Suprapubic skin (tissue), 4 donors: ENCODE measurements around the gene NOC4L. TPM values are rescaled to one million over a fixed set of nuclear protein-coding genes. Genes with fewer than 3 reads are reported as not detected.

Experiments used
- DNase-seq, 2 donors: peaks; one replicate each; pipeline ENCODE4 v3.0.0-alpha.2; 2019; ENCODE audit warnings: low spot score in 2 of 2
- H3K27ac ChIP-seq: fragments of 200-600 bp; sonication (generic); one replicate; pipeline ENCODE4 v1.5.1; 2019
- H3K27me3 ChIP-seq: fragments of 200-600 bp; sonication (generic); one replicate; pipeline ENCODE4 v1.5.1; 2019
- H3K36me3 ChIP-seq: fragments of 200-600 bp; sonication (generic); one replicate; pipeline ENCODE4 v1.5.1; 2019
- H3K4me1 ChIP-seq: fragments of 200-600 bp; sonication (generic); one replicate; pipeline ENCODE4 v1.5.1; 2019
- H3K4me3 ChIP-seq: fragments of 200-600 bp; sonication (generic); one replicate; pipeline ENCODE4 v1.5.1; 2019; ENCODE audit warnings: mild to moderate bottlenecking
- H3K9me3 ChIP-seq: fragments of 200-600 bp; sonication (generic); one replicate; pipeline ENCODE4 v1.5.1; 2019
- CTCF ChIP-seq, 2 donors: fragments of 200-600 bp in 1 of 2; fragments of 450-650 bp in 1 of 2; sonication (generic) in 1 of 2; IDR thresholded peaks; one replicate each; pipeline ENCODE4 v1.5.1; 2016 to 2019; ENCODE audit warnings: antibody characterized with exemption in 2 of 2, mild to moderate bottlenecking in 1 of 2, moderate library complexity in 1 of 2
- EP300 ChIP-seq: sonication (generic); formaldehyde crosslinking; IDR thresholded peaks from one replicate; pipeline ENCODE4 v1.6.1; 2017; ENCODE audit warnings: antibody characterized with exemption
- POLR2A ChIP-seq, 2 donors: fragments of 450-650 bp; IDR thresholded peaks; one replicate each; pipeline ENCODE4 v1.6.1; 2017; ENCODE audit warnings: antibody characterized with exemption in 2 of 2, mild to moderate bottlenecking in 2 of 2, moderate library complexity in 2 of 2
- POLR2AphosphoS5 ChIP-seq, 3 donors: sonication (generic); formaldehyde crosslinking; IDR thresholded peaks; one replicate each; pipeline ENCODE4 v1.6.1; 2017; ENCODE audit warnings: antibody characterized with exemption in 3 of 3
- WGBS: methylation state at CpG from one replicate; pipeline ENCODE4 v1.1.5; 2018; 5-methylcytosine and 5-hydroxymethylcytosine counted together
- total RNA-seq, 4 donors: library from RNA; depleted of rRNA; stranded (reverse); fragments of >200 nt; gene quantifications; one replicate each; pipeline ENCODE4 v1.1.0, GENCODE V29; 2016

Gene NOC4L
- total RNA-seq, 4 donors from 2014 or later: 13.9 to 20.4 (median 16.0) TPM

GRCh38 chr12:132159555-132160003 is 15.3 kb downstream of the NOC4L start:
- no peaks in the 10 kb centered on the region for H3K36me3 ChIP-seq
- DNase-seq: no peak
- TF ChIP-seq EP300: no peak
- 78% methylated on average over 2 of the region's 14 CpGs for WGBS
- no peak overlapping the region for H3K4me3 ChIP-seq
- no peaks in the 10 kb centered on the region for H3K9me3 ChIP-seq
- H3K27ac ChIP-seq: no peak overlapping the region
- H3K4me1 ChIP-seq: peaks cover 19% of the 10 kb centered on the region
- H3K27me3 ChIP-seq: peaks cover 18% of the 10 kb centered on the region

- WGBS: 85% methylated on average over 5 of the region's 16 CpGs
- peaks cover 18% of the 10 kb centered on the region for H3K27me3 ChIP-seq
- H3K4me1 ChIP-seq: peaks cover 19% of the 10 kb centered on the region
- no peak overlapping the region for H3K4me3 ChIP-seq
- no peaks in the 10 kb centered on the region for H3K36me3 ChIP-seq
- H3K27ac ChIP-seq: no peak overlapping the region
- H3K9me3 ChIP-seq: no peaks in the 10 kb centered on the region
- TF ChIP-seq CTCF (IDR thresholded peaks at IDR 0.05) (no peak), POLR2AphosphoS5 (IDR thresholded peaks at IDR 0.05) (no peak), POLR2A (IDR thresholded peaks at IDR 0.05) (no peak), EP300 (no peak)
- no peak for DNase-seq
Measured at GRCh38 chr12:132160016-132160415, 15.8 kb downstream of the NOC4L start.

- TF ChIP-seq POLR2A (IDR thresholded peaks at IDR 0.05) (no peak), EP300 (no peak), POLR2AphosphoS5 (IDR thresholded peaks at IDR 0.05) (no peak), CTCF (IDR thresholded peaks at IDR 0.05) (no peak)
- no peak for DNase-seq
- Histone ChIP-seq H3K9me3 (no peaks in the 10 kb centered on the region), H3K4me1 (peaks cover 19% of the 10 kb centered on the region), H3K36me3 (no peaks in the 10 kb centered on the region), H3K27me3 (peaks cover 18% of the 10 kb centered on the region), H3K27ac (no peak overlapping the region), H3K4me3 (no peak overlapping the region)
- WGBS: 86% methylated on average over 7 of the region's 15 CpGs
Measured at GRCh38 chr12:132160601-132161035, 16.4 kb downstream of the NOC4L start.

GRCh38 chr12:132161036-132161781 is 17.0 kb downstream of the NOC4L start:
- no peak for DNase-seq
- TF ChIP-seq POLR2AphosphoS5 (IDR thresholded peaks at IDR 0.05): no peak
- no peak for TF ChIP-seq CTCF (IDR thresholded peaks at IDR 0.05)
- Histone ChIP-seq H3K4me1 (peaks cover 19% of the 10 kb centered on the region), H3K27me3 (peaks cover 18% of the 10 kb centered on the region), H3K27ac (no peak overlapping the region), H3K36me3 (no peaks in the 10 kb centered on the region), H3K9me3 (no peaks in the 10 kb centered on the region), H3K4me3 (no peak overlapping the region)
- WGBS: 42% methylated on average over 14 of the region's 14 CpGs

GRCh38 chr12:132161796-132162507 is 17.7 kb downstream of the NOC4L start:
- TF ChIP-seq EP300: no peak
- no peak for TF ChIP-seq CTCF (IDR thresholded peaks at IDR 0.05)
- TF ChIP-seq POLR2AphosphoS5 (IDR thresholded peaks at IDR 0.05): no peak
- no peak for TF ChIP-seq POLR2A (IDR thresholded peaks at IDR 0.05)
- Histone ChIP-seq H3K36me3 (no peaks in the 10 kb centered on the region), H3K27ac (no peak overlapping the region), H3K4me1 (peaks cover 19% of the 10 kb centered on the region), H3K9me3 (no peaks in the 10 kb centered on the region), H3K27me3 (peaks cover 18% of the 10 kb centered on the region), H3K4me3 (no peak overlapping the region)
- no peak for DNase-seq
- 48% methylated on average over 17 of the region's 17 CpGs for WGBS
